ENCODE results near the gene FLT4. TPM values are rescaled to one million over a fixed set of nuclear protein-coding genes. Genes with fewer than 3 reads are reported as not detected.

FLT4 gene
- total RNA-seq, 1 experiment from 2014 or later, result 6.3 TPM

DNA sequence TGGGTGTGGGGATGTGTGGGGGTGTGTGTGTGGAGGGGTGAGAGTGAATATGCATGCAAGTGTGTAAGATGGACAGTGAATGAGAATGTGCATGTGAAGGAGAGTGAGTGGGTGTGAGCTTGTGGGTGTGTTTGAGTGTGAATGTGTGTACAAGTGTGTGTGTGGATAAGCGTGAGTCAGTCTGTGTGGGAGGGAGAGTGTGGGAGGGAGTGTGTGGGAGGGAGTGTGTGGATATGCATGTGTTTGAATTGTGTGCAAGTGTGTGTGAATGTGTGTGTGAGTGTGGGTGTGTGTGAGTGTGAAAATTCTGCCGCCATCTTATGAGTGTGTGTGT, 54.4 kb downstream of the FLT4 start:
- Histone ChIP-seq H2BK20ac (ENCODE audit: low read depth, low read length, poor library complexity, severe bottlenecking) (no peak overlapping the region), H3K27me3 (ENCODE audit: insufficient read depth, low read length) (peaks cover 14% of the 10 kb centered on the region), H3K4me1 (ENCODE audit: insufficient read depth, low read length) (no peaks in the 10 kb centered on the region), H2BK120ac (ENCODE audit: low read depth, low read length, poor library complexity, severe bottlenecking) (no peak overlapping the region), H4K91ac (ENCODE audit: insufficient read length, low read depth, low read length) (no peak overlapping the region), H3K9ac (ENCODE audit: extremely low read depth, insufficient read length, low read length) (no peak overlapping the region), H2AFZ (ENCODE audit: low read length) (no peak overlapping the region), H3K9me3 (ENCODE audit: control insufficient read depth, low read depth, low read length) (no peaks in the 10 kb centered on the region), H2AK5ac (ENCODE audit: insufficient read length, low read length) (no peak overlapping the region), H4K20me1 (ENCODE audit: control insufficient read depth, insufficient read depth, insufficient read length) (no peaks in the 10 kb centered on the region), H3K27ac (ENCODE audit: insufficient read length, low read depth, low read length) (no peak overlapping the region), H3K79me2 (ENCODE audit: insufficient read depth, low read length) (no peaks in the 10 kb centered on the region), H3K23ac (ENCODE audit: insufficient read length, low read depth, low read length) (no peak overlapping the region), H4K8ac (replicated peaks; ENCODE audit: insufficient read length, low read depth, low read length) (no peak overlapping the region), H3K79me1 (ENCODE audit: insufficient read depth, low read depth, low read length, poor library complexity, severe bottlenecking) (no peaks in the 10 kb centered on the region), H3K4ac (ENCODE audit: low read depth, low read length) (no peak overlapping the region), H3K4me2 (ENCODE audit: insufficient read depth, insufficient read length, low read length) (no peak overlapping the region), H3K14ac (ENCODE audit: insufficient read depth, low read length) (no peak overlapping the region), H2BK15ac (ENCODE audit: low read depth, low read length) (no peak overlapping the region), H3K56ac (ENCODE audit: insufficient read length, low read depth, low read length) (no peak overlapping the region), H2BK12ac (ENCODE audit: insufficient read length, low read depth, low read length) (no peak overlapping the region), H3K23me2 (ENCODE audit: insufficient read length, low read depth, low read length, poor library complexity, severe bottlenecking) (peaks cover 10% of the 10 kb centered on the region), H3K18ac (ENCODE audit: insufficient read length, low read depth, low read length) (no peak overlapping the region), H3T11ph (ENCODE audit: low read length) (no peak overlapping the region), H4K5ac (ENCODE audit: insufficient read length, low read depth, low read length) (no peak overlapping the region), H2BK5ac (ENCODE audit: insufficient read length, low read length) (no peak overlapping the region)
- no peak overlapping the region for H3K27ac Mint-ChIP-seq
- peaks cover 0 to 4% (median 0%) of the 10 kb centered on the region in 3 experiments; a peak in 1 of 7 replicates for H3K36me3 Mint-ChIP-seq (ENCODE audit: insufficient read depth in 1 of 3, low read depth in 3 of 3)
- no peaks in the 10 kb centered on the region for H3K9me3 Mint-ChIP-seq
- H3K4me1 Mint-ChIP-seq, result peaks cover 0 to 3% of the 10 kb centered on the region in 2 experiments; a peak in 2 of 4 replicates
- TF ChIP-seq, protein P1, sequence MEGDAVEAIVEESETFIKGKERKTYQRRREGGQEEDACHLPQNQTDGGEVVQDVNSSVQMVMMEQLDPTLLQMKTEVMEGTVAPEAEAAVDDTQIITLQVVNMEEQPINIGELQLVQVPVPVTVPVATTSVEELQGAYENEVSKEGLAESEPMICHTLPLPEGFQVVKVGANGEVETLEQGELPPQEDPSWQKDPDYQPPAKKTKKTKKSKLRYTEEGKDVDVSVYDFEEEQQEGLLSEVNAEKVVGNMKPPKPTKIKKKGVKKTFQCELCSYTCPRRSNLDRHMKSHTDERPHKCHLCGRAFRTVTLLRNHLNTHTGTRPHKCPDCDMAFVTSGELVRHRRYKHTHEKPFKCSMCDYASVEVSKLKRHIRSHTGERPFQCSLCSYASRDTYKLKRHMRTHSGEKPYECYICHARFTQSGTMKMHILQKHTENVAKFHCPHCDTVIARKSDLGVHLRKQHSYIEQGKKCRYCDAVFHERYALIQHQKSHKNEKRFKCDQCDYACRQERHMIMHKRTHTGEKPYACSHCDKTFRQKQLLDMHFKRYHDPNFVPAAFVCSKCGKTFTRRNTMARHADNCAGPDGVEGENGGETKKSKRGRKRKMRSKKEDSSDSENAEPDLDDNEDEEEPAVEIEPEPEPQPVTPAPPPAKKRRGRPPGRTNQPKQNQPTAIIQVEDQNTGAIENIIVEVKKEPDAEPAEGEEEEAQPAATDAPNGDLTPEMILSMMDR (conservative IDR thresholded peaks at IDR 0.05), result no peak
- WGBS (ENCODE audit: extremely low coverage, insufficient read length, low lambda C conversion rate), result 100% methylated on average over 1 of the region's 2 CpGs
- no peak for DNase-seq
- H3K27me3 Mint-ChIP-seq (ENCODE audit: low read depth), result peaks cover 39% of the 10 kb centered on the region
- no peak overlapping the region for H3K4me3 Mint-ChIP-seq

All from H9 (cell line).